Chondrocyte (in vitro differentiated cells): ENCODE measurements around the gene CSRP2. TPM values are rescaled to one million over a fixed set of nuclear protein-coding genes. Genes with fewer than 3 reads are reported as not detected.

Experiments
- DNase-seq: peaks from one replicate; pipeline ENCODE4 v3.0.0; 2021; ENCODE audit warnings: mixed read lengths, low spot score
- H3K27ac Mint-ChIP-seq: one replicate; pipeline ENCODE4 v1.8.0; 2021; ENCODE audit warnings: mild to moderate bottlenecking, moderate library complexity, mixed read lengths; ENCODE audit not compliant: unreplicated experiment
- H3K27me3 Mint-ChIP-seq: 2 replicates; pipeline ENCODE4 v1.8.0; 2021; ENCODE audit warnings: low read depth, mixed read lengths
- H3K36me3 Mint-ChIP-seq: 2 replicates; pipeline ENCODE4 v1.8.0; 2021; ENCODE audit warnings: low read depth, mixed read lengths
- H3K4me1 Mint-ChIP-seq: 2 replicates; pipeline ENCODE4 v1.8.0; 2021; ENCODE audit warnings: low read depth, mild to moderate bottlenecking, mixed read lengths
- H3K4me3 Mint-ChIP-seq: one replicate; pipeline ENCODE4 v1.8.0; 2021; ENCODE audit warnings: mild to moderate bottlenecking, moderate library complexity, mixed read lengths; ENCODE audit not compliant: unreplicated experiment
- H3K9me3 Mint-ChIP-seq: 2 replicates; pipeline ENCODE4 v1.8.0; 2021; ENCODE audit warnings: low read depth, mixed read lengths
- CTCF ChIP-seq: fragments of 200-600 bp; sonication (generic); IDR thresholded peaks from 2 replicates; pipeline ENCODE4 v1.5.0; 2021; ENCODE audit warnings: antibody characterized with exemption, mild to moderate bottlenecking, moderate library complexity
- total RNA-seq: library from RNA; stranded (reverse); gene quantifications from 3 replicates; pipeline ENCODE4 v1.2.1, GENCODE V29; 2021

Gene CSRP2
- total RNA-seq, 1 donor from 2014 or later: 215 TPM

GRCh38 chr12:76881142-76881541 lies 2.3 kb upstream of the CSRP2 start:
- no peak for DNase-seq
- Mint-ChIP-seq H3K4me3 (no peak overlapping the region), H3K27ac (peak overlapping the region; percentile 20), H3K27me3 (no peaks in the 10 kb centered on the region), H3K36me3 (no peaks in the 10 kb centered on the region), H3K4me1 (peaks cover 62% of the 10 kb centered on the region), H3K9me3 (peaks cover 10% of the 10 kb centered on the region)
- no peak for TF ChIP-seq CTCF

GRCh38 chr12:76880519-76881023 lies 1.8 kb upstream of the CSRP2 start:
- no peak for TF ChIP-seq CTCF
- H3K4me3 Mint-ChIP-seq: peak overlapping the region; percentile 13
- peaks cover 67% of the 10 kb centered on the region for H3K4me1 Mint-ChIP-seq
- peaks cover 10% of the 10 kb centered on the region for H3K9me3 Mint-ChIP-seq
- H3K27me3 Mint-ChIP-seq: no peaks in the 10 kb centered on the region
- no peaks in the 10 kb centered on the region for H3K36me3 Mint-ChIP-seq
- no peak for DNase-seq
- peak overlapping the region; percentile 96 for H3K27ac Mint-ChIP-seq

- H3K4me3 Mint-ChIP-seq: peak overlapping the region; percentile 70
- peaks cover 71% of the 10 kb centered on the region for H3K4me1 Mint-ChIP-seq
- H3K36me3 Mint-ChIP-seq: no peaks in the 10 kb centered on the region
- H3K27me3 Mint-ChIP-seq: no peaks in the 10 kb centered on the region
- peak overlapping the region; percentile 96 for H3K27ac Mint-ChIP-seq
- TF ChIP-seq CTCF: peak; percentile 33
- no peak for DNase-seq
- H3K9me3 Mint-ChIP-seq: peaks cover 10% of the 10 kb centered on the region
Observed at GRCh38 chr12:76879710-76880518, 1.1 kb upstream of the CSRP2 start.

- peaks cover 2% of the 10 kb centered on the region for H3K36me3 Mint-ChIP-seq
- peak overlapping the region; percentile 95 for H3K27ac Mint-ChIP-seq
- no peaks in the 10 kb centered on the region for H3K27me3 Mint-ChIP-seq
- peaks cover 2% of the 10 kb centered on the region for H3K9me3 Mint-ChIP-seq
- no peak for DNase-seq
- H3K4me3 Mint-ChIP-seq: peak overlapping the region; percentile 99
- peaks cover 78% of the 10 kb centered on the region for H3K4me1 Mint-ChIP-seq
- TF ChIP-seq CTCF: peak; percentile 58
Observed at GRCh38 chr12:76878099-76878898, 520 bp downstream of the CSRP2 start.

- H3K27ac Mint-ChIP-seq: peak overlapping the region; percentile 95
- peaks cover 76% of the 10 kb centered on the region for H3K4me1 Mint-ChIP-seq
- H3K36me3 Mint-ChIP-seq: peaks cover 2% of the 10 kb centered on the region
- H3K27me3 Mint-ChIP-seq: no peaks in the 10 kb centered on the region
- no peak for DNase-seq
- no peaks in the 10 kb centered on the region for H3K9me3 Mint-ChIP-seq
- H3K4me3 Mint-ChIP-seq: peak overlapping the region; percentile 99
- TF ChIP-seq CTCF: no peak
Observed at GRCh38 chr12:76876696-76877229, 2.1 kb downstream of the CSRP2 start.
